H7 (cell line): ENCODE data around the gene ATPAF1. TPM values are rescaled to one million over a fixed set of nuclear protein-coding genes. Genes with fewer than 3 reads are reported as not detected.
A peak's percentile ranks its signal among the peaks of the same experiment; 100 is the strongest.
"Not testable (repeated sequence)": the region's sequence is repeated elsewhere in the genome, so short reads cannot be mapped to it uniquely, and the experiment has no call there.

Source experiments
- DNase-seq: peaks from one replicate; pipeline ENCODE4 v3.0.0; 2012
- H3K27me3 ChIP-seq: 2 replicates; pipeline ENCODE4 v1.6.0; 2011; ENCODE audit warnings: mild to moderate bottlenecking, low read length; ENCODE audit not compliant: control insufficient read depth, insufficient read depth
- H3K36me3 ChIP-seq: replicated peaks from 2 replicates; pipeline ENCODE4 v1.5.1; 2011; ENCODE audit warnings: low read length; ENCODE audit not compliant: control insufficient read depth, insufficient read depth
- H3K4me3 ChIP-seq: 2 replicates; pipeline ENCODE4 v1.5.1; 2011; ENCODE audit warnings: low read depth, mild to moderate bottlenecking, control low read depth, low read length, moderate library complexity; ENCODE audit not compliant: insufficient read depth
- total RNA-seq: library from RNA; depleted of rRNA; stranded (reverse); fragments of >200 nt; shearing (Covaris generic); gene quantifications from 2 replicates; pipeline ENCODE4 v1.2.3, GENCODE V29; 2014; rRNA removed

The ATPAF1 gene
- 105 and 112 TPM in 2 replicates for total RNA-seq

GRCh38 chr1:46667782-46668760 is at the start of gene ATPAF1:
ATPAF1 (minus strand) TSS chr1:46668364; CDS start chr1:46668322, 42 bp downstream.
- Histone ChIP-seq H3K27me3 (no peaks in the 10 kb centered on the region; the same call in 1 of the 2 replicates), H3K4me3 (peak within 1 kb of the TSS; percentile 73), H3K36me3 (peaks cover 6% of the 10 kb centered on the region; the same call in 1 of the 2 replicates)
- peak; percentile 95 for DNase-seq

GRCh38 chr1:46717654-46718053 is 49.5 kb upstream of the ATPAF1 start:
- no peaks in the 10 kb centered on the region; the same call in 1 of the 2 replicates for H3K27me3 ChIP-seq
- no peak for DNase-seq
- H3K4me3 ChIP-seq = peak overlapping the region; percentile 98
- H3K36me3 ChIP-seq = peaks cover 7% of the 10 kb centered on the region

- Histone ChIP-seq H3K4me3 (no peak overlapping the region), H3K36me3 (peaks cover 7% of the 10 kb centered on the region), H3K27me3 (no peaks in the 10 kb centered on the region)
- no peak for DNase-seq
These were observed 46.8 kb upstream of the ATPAF1 start for GRCh38 chr1:46714976-46715375.

GRCh38 chr1:46708121-46708520 is 40.0 kb upstream of the ATPAF1 start:
- no peak for DNase-seq
- peaks cover 16% of the 10 kb centered on the region for H3K36me3 ChIP-seq
- no peaks in the 10 kb centered on the region for H3K27me3 ChIP-seq
- H3K4me3 ChIP-seq = no peak overlapping the region

GRCh38 chr1:46705408-46705807 is 37.2 kb upstream of the ATPAF1 start:
- H3K36me3 ChIP-seq = peaks cover 19% of the 10 kb centered on the region
- H3K27me3 ChIP-seq = no peaks in the 10 kb centered on the region
- DNase-seq = no peak
- H3K4me3 ChIP-seq = no peak overlapping the region

- no peak for DNase-seq
- Histone ChIP-seq H3K4me3 (no peak overlapping the region), H3K36me3 (peaks cover 16% of the 10 kb centered on the region), H3K27me3 (no peaks in the 10 kb centered on the region)
These were observed 35.9 kb upstream of the ATPAF1 start for GRCh38 chr1:46703927-46704641.

- H3K36me3 ChIP-seq = peaks cover 12% of the 10 kb centered on the region
- no peak for DNase-seq
- no peaks in the 10 kb centered on the region for H3K27me3 ChIP-seq
These were observed 31.5 kb upstream of the ATPAF1 start for GRCh38 chr1:46699666-46700065.

GRCh38 chr1:46697053-46697452 is 28.9 kb upstream of the ATPAF1 start:
- no peak overlapping the region for H3K4me3 ChIP-seq
- DNase-seq = no peak
- peaks cover 10% of the 10 kb centered on the region for H3K36me3 ChIP-seq
- H3K27me3 ChIP-seq = no peaks in the 10 kb centered on the region

More at GRCh38 chr1:46699666-46700065, 31.5 kb upstream of the ATPAF1 start:
- no peak overlapping the region for H3K4me3 ChIP-seq

- H3K27me3 ChIP-seq, H3K4me3 ChIP-seq, DNase-seq: not testable (repeated sequence)
- peaks cover 22% of the 10 kb centered on the region for H3K36me3 ChIP-seq
These were observed 26.5 kb upstream of the ATPAF1 start for GRCh38 chr1:46694676-46695075.

GRCh38 chr1:46692811-46693770 is 24.9 kb upstream of the ATPAF1 start:
- Histone ChIP-seq H3K36me3 (peaks cover 31% of the 10 kb centered on the region), H3K4me3 (no peak overlapping the region), H3K27me3 (no peaks in the 10 kb centered on the region)
- no peak for DNase-seq

- Histone ChIP-seq H3K36me3 (peaks cover 33% of the 10 kb centered on the region), H3K27me3 (no peaks in the 10 kb centered on the region), H3K4me3 (no peak overlapping the region)
- no peak for DNase-seq
These were observed 24.0 kb upstream of the ATPAF1 start for GRCh38 chr1:46691997-46692790.

- no peaks in the 10 kb centered on the region for H3K27me3 ChIP-seq
- DNase-seq = no peak
- peaks cover 28% of the 10 kb centered on the region for H3K36me3 ChIP-seq
- no peak overlapping the region for H3K4me3 ChIP-seq
These were observed 22.8 kb upstream of the ATPAF1 start for GRCh38 chr1:46690931-46691421.

- Histone ChIP-seq H3K4me3 (no peak overlapping the region), H3K27me3 (no peaks in the 10 kb centered on the region), H3K36me3 (peaks cover 28% of the 10 kb centered on the region)
These were observed 21.7 kb upstream of the ATPAF1 start for GRCh38 chr1:46689897-46690296.

More at GRCh38 chr1:46689897-46690296, 21.7 kb upstream of the ATPAF1 start:
- DNase-seq = no peak
